Fibroblast of lung (primary cell): ENCODE measurements around the gene EGF. TPM values are rescaled to one million over a fixed set of nuclear protein-coding genes. Genes with fewer than 3 reads are reported as not detected.
"Not testable (repeated sequence)": the region's sequence is repeated elsewhere in the genome, so short reads cannot be mapped to it uniquely, and the experiment has no call there.

Experiments
- DNase-seq, 2 donors: peaks; one replicate each; pipeline versions ENCODE4 v3.0.0 to v3.0.0-alpha.2; 2010; ENCODE audit warnings: low read depth in 2 of 2
- H2AFZ ChIP-seq: 2 replicates; pipeline ENCODE4 v1.5.1; 2012; ENCODE audit warnings: low read length, control low read depth, inconsistent platforms
- H3K27ac ChIP-seq: 2 replicates; pipeline ENCODE4 v1.5.1; 2011; ENCODE audit warnings: low read length, control low read depth; ENCODE audit not compliant: insufficient read depth
- H3K27me3 ChIP-seq: 2 replicates; pipeline ENCODE4 v1.5.1; 2011; ENCODE audit warnings: mild to moderate bottlenecking, low read length; ENCODE audit not compliant: control insufficient read depth, insufficient read depth
- H3K36me3 ChIP-seq: 2 replicates; pipeline ENCODE4 v1.5.1; 2011; ENCODE audit warnings: low read length; ENCODE audit not compliant: control insufficient read depth, insufficient read depth
- H3K4me1 ChIP-seq: 2 replicates; pipeline ENCODE4 v1.5.1; 2011; ENCODE audit warnings: low read length; ENCODE audit not compliant: control insufficient read depth, insufficient read depth; ENCODE audit errors: extremely low read depth
- H3K4me2 ChIP-seq: 2 replicates; pipeline ENCODE4 v1.5.1; 2011; ENCODE audit warnings: low read length, control low read depth; ENCODE audit not compliant: insufficient read depth; ENCODE audit errors: extremely low read depth
- H3K4me3 ChIP-seq, 4 experiments: fragments of 200-600 bp in 1 of 4; sonication (generic) in 1 of 4; replicated peaks in 1 of 4; 2 replicates each; pipeline ENCODE4 v1.5.1; 2011 to 2016; ENCODE audit warnings: low read length in 4 of 4, low read depth in 3 of 4, mild to moderate bottlenecking in 3 of 4, control low read depth in 2 of 4, inconsistent platforms in 1 of 4, mixed read lengths in 1 of 4; ENCODE audit not compliant: insufficient read depth in 1 of 4; ENCODE audit errors: control extremely low read depth in 1 of 4
- H3K79me2 ChIP-seq: 2 replicates; pipeline ENCODE4 v1.5.1; 2012; ENCODE audit warnings: mild to moderate bottlenecking, low read length, inconsistent platforms; ENCODE audit not compliant: control insufficient read depth, insufficient read depth
- H3K9ac ChIP-seq: 2 replicates; pipeline ENCODE4 v1.5.1; 2011; ENCODE audit warnings: mild to moderate bottlenecking, low read length, control low read depth; ENCODE audit not compliant: insufficient read depth
- H3K9me3 ChIP-seq: 2 replicates; pipeline ENCODE4 v1.5.1; 2012; ENCODE audit warnings: low read depth, low read length; ENCODE audit not compliant: control insufficient read depth, insufficient read depth
- H4K20me1 ChIP-seq: 2 replicates; pipeline ENCODE4 v1.5.1; 2011; ENCODE audit warnings: low read length; ENCODE audit not compliant: control insufficient read depth, insufficient read depth; ENCODE audit errors: extremely low read depth
- CTCF ChIP-seq, 2 donors: IDR thresholded peaks in 1 of 2; conservative IDR thresholded peaks in 1 of 2; 1 replicate in 1 of 2; 2 replicates in 1 of 2; pipeline ENCODE4 v1.5.1; 2011 to 2012; ENCODE audit warnings: low read length in 2 of 2, control low read depth in 1 of 2, inconsistent platforms in 1 of 2, low read depth in 1 of 2, mild to moderate bottlenecking in 1 of 2
- EZH2 ChIP-seq: IDR thresholded peaks from 2 replicates; pipeline ENCODE4 v1.5.1; 2012; ENCODE audit warnings: low read length, control low read depth, mild to moderate bottlenecking; ENCODE audit errors: missing control alignments
- polyA plus RNA-seq, 2 donors: library from polyadenylated mRNA; depleted of rRNA in 1 of 2; stranded (reverse) in 1 of 2; unstranded in 1 of 2; fragments of >200 nt; gene quantifications; 2 replicates each; pipeline ENCODE4 v1.2.1, GENCODE V29; 2011 to 2012; ENCODE audit warnings: missing spikeins in 1 of 2
- total RNA-seq: library from RNA; depleted of rRNA; stranded (reverse); fragments of >200 nt; gene quantifications from 2 replicates; pipeline ENCODE4 v1.2.1, GENCODE V29; 2014

The EGF gene
- total and polyA plus RNA-seq, 2 donors (not counting 1 experiment from before 2014, with no cell fraction given) = 0.59 to 0.83 TPM

- no peaks in the 10 kb centered on the region for H3K79me2 ChIP-seq
- DNase-seq = peak in 1 of 2 donors; percentile 65
- no peak overlapping the region for H3K4me2 ChIP-seq
- H3K9me3 ChIP-seq = no peaks in the 10 kb centered on the region
- no peaks in the 10 kb centered on the region for H3K36me3 ChIP-seq
- TF ChIP-seq EZH2 (no peak), CTCF (conservative IDR thresholded peaks at IDR 0.05 in 1 of 2, IDR thresholded peaks at IDR 0.05 in 1 of 2; ENCODE audit: low read depth in 1 of 2, low read length in 2 of 2) (no peak)
- no peak overlapping the region for H3K27ac ChIP-seq
- no peaks in the 10 kb centered on the region for H4K20me1 ChIP-seq
- H3K4me3 ChIP-seq = no peak overlapping the region
- H3K9ac ChIP-seq = no peak overlapping the region
- no peaks in the 10 kb centered on the region for H3K4me1 ChIP-seq
- no peaks in the 10 kb centered on the region for H3K27me3 ChIP-seq
- H2AFZ ChIP-seq = no peak overlapping the region
Observed at GRCh38 chr4:109947457-109947856, 34.8 kb downstream of the EGF start.

- TF ChIP-seq CTCF (conservative IDR thresholded peaks at IDR 0.05 in 1 of 2, IDR thresholded peaks at IDR 0.05 in 1 of 2; ENCODE audit: low read depth in 1 of 2, low read length in 2 of 2) = no peak
- no peak for TF ChIP-seq EZH2
- H3K4me3 ChIP-seq = no peak overlapping the region
- H3K4me1 ChIP-seq = no peaks in the 10 kb centered on the region
- H4K20me1 ChIP-seq = no peaks in the 10 kb centered on the region
- H3K27ac ChIP-seq = no peak overlapping the region
- no peaks in the 10 kb centered on the region for H3K79me2 ChIP-seq
- H3K4me2 ChIP-seq = no peak overlapping the region
- H3K9me3 ChIP-seq = no peaks in the 10 kb centered on the region
- no peaks in the 10 kb centered on the region for H3K27me3 ChIP-seq
- DNase-seq = no peak
- no peak overlapping the region for H2AFZ ChIP-seq
- no peaks in the 10 kb centered on the region for H3K36me3 ChIP-seq
- no peak overlapping the region for H3K9ac ChIP-seq
Observed at GRCh38 chr4:109947918-109948317, 35.2 kb downstream of the EGF start.

GRCh38 chr4:109949099-109949718, 36.5 kb downstream of the EGF start:
- H3K4me2 ChIP-seq, H3K79me2 ChIP-seq, H4K20me1 ChIP-seq, H3K27me3 ChIP-seq, H3K9me3 ChIP-seq, H3K9ac ChIP-seq, H3K27ac ChIP-seq, H3K4me3 ChIP-seq, H2AFZ ChIP-seq, H3K4me1 ChIP-seq, DNase-seq, H3K36me3 ChIP-seq: not testable (repeated sequence)
